ENCODE measurements around the gene GOPC. TPM values are rescaled to one million over a fixed set of nuclear protein-coding genes. Genes with fewer than 3 reads are reported as not detected.

Gene GOPC
- total RNA-seq, 4 donors from 2014 or later, result 16.5 to 94.7 (median 26.6) TPM

DNA sequence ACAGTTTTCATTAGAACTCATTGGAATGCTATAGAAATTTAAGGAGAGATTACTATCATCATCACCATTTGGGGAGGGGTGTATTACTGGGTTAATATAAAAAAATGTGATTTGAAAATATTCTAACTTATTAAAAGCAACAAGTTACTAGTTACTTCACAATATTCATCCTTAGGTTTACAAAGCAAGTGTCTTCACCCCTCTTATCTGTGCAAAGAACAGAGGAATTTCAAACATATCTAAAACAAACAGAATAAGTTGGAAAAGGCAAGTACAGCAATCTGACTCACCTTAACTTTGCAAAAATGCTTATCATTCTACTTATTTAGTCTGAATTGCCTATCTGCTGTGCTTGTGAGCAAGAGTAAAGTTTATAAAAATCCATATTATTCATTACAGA, 87.0 kb downstream of the GOPC start:
- Histone ChIP-seq H3K27ac (no peak overlapping the region), H3K9me3 (no peaks in the 10 kb centered on the region), H3K4me3 (no peak overlapping the region), H3K4me1 (no peaks in the 10 kb centered on the region), H3K27me3 (no peaks in the 10 kb centered on the region), H3K36me3 (no peaks in the 10 kb centered on the region)
- DNase-seq, result no peak
- intact Hi-C loops (cut with DNase I; ENCODE audit: low total_unique reads), result no loop called here
- no peak for TF ChIP-seq POLR2A (IDR thresholded peaks at IDR 0.05)
- TF ChIP-seq, protein P1, sequence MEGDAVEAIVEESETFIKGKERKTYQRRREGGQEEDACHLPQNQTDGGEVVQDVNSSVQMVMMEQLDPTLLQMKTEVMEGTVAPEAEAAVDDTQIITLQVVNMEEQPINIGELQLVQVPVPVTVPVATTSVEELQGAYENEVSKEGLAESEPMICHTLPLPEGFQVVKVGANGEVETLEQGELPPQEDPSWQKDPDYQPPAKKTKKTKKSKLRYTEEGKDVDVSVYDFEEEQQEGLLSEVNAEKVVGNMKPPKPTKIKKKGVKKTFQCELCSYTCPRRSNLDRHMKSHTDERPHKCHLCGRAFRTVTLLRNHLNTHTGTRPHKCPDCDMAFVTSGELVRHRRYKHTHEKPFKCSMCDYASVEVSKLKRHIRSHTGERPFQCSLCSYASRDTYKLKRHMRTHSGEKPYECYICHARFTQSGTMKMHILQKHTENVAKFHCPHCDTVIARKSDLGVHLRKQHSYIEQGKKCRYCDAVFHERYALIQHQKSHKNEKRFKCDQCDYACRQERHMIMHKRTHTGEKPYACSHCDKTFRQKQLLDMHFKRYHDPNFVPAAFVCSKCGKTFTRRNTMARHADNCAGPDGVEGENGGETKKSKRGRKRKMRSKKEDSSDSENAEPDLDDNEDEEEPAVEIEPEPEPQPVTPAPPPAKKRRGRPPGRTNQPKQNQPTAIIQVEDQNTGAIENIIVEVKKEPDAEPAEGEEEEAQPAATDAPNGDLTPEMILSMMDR (IDR thresholded peaks at IDR 0.05), result no peak

DNA sequence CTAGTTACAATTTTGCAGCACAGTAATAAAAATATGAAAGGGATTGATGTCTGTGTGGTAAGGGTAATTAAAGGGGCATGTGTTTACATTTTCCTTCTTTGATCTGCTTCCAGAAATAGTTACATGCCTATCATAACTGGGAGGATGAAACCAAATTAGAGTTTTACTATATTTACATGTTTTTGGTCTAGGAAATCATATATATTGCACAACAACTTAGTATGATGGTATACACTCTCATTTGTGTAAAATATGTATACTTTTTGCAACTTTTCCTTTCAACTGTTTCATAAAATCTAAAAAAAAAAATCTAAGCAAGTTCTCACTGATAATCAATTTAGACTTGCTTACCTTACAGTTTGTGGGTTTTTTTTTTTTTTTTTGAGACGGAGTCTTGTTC, 87.7 kb downstream of the GOPC start:
- TF ChIP-seq, protein P1 (IDR thresholded peaks at IDR 0.05), result no peak
- no peak for TF ChIP-seq POLR2A (IDR thresholded peaks at IDR 0.05)
- Histone ChIP-seq H3K4me3 (no peak overlapping the region), H3K27ac (no peak overlapping the region), H3K9me3 (no peaks in the 10 kb centered on the region), H3K27me3 (no peaks in the 10 kb centered on the region), H3K4me1 (no peaks in the 10 kb centered on the region), H3K36me3 (no peaks in the 10 kb centered on the region)
- no peak for DNase-seq
- intact Hi-C loops (cut with DNase I; ENCODE audit: low total_unique reads), result no loop called here

DNA sequence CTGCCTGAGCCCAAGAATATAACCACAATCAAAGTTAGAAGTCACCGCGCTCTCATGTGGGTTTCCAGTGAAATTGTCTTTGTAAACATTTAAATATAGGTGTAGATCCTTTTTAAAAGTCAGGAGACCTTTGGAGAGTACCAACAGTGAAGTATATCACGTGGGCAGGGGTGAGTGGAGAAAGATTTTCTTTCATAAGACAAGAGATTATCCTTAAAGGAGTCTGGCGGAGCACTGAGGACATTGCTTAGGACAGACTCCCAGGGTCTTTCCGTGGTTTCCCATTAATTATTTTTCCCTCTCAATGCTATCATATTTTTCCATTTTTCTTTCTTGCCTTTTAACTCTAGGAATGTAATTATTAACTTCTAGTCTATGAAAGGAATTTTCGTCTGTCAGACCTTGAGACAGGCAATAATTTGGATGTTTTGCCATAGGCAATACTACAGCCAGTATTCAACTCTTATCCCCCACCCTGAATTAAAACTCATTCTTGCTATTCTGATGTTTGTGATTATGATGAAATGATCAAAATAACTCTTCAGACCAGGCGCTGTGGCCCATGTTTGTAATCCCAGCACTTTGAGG, 88.4 kb downstream of the GOPC start:
- Histone ChIP-seq H3K36me3 (no peaks in the 10 kb centered on the region), H3K4me3 (no peak overlapping the region), H3K9me3 (no peaks in the 10 kb centered on the region), H3K27me3 (no peaks in the 10 kb centered on the region), H3K4me1 (no peaks in the 10 kb centered on the region), H3K27ac (no peak overlapping the region)
- intact Hi-C loops (cut with DNase I; ENCODE audit: low total_unique reads), result no loop called here
- TF ChIP-seq, protein P1 (IDR thresholded peaks at IDR 0.05), result no peak
- no peak for TF ChIP-seq POLR2A (IDR thresholded peaks at IDR 0.05)
- DNase-seq, result no peak

DNA sequence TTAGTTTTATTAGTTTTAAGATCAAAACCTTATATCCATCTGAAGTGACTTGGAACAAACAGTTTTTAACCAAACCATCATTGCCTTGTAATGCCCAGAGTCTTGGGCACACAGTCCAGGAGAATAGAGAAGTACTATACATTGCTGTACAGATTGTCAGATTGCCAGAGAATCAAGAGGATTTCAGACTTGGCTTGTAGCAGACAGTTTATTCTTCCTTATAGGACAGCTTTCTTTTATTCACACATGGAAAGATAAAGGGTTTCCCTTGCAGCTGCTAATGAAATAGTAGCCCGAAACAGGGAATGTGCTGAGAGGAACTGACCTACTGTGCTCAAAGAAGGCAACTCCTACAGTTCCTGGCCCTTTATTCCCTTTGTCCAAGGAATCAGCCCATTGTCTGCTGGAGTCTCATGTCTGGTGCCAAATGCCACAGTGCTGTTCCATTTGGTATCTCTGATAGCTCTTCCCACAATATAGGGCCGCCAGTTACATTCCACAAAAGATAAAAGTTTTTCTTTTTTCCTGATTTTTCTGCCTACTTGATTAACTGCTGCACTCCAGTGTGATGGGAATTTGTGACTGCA, 89.2 kb downstream of the GOPC start:
- Histone ChIP-seq H3K4me3 (no peak overlapping the region), H3K9me3 (no peaks in the 10 kb centered on the region), H3K27ac (no peak overlapping the region), H3K4me1 (no peaks in the 10 kb centered on the region), H3K27me3 (no peaks in the 10 kb centered on the region), H3K36me3 (no peaks in the 10 kb centered on the region)
- DNase-seq, result no peak
- intact Hi-C loops (cut with DNase I; ENCODE audit: low total_unique reads), result no loop called here
- TF ChIP-seq, protein P1 (IDR thresholded peaks at IDR 0.05), result no peak

GRCh38 chr6:117512056-117512828, 90.1 kb downstream of the GOPC start:
- Histone ChIP-seq H3K36me3 (no peaks in the 10 kb centered on the region), H3K27ac (no peak overlapping the region), H3K9me3 (no peaks in the 10 kb centered on the region), H3K4me1 (no peaks in the 10 kb centered on the region), H3K4me3 (no peak overlapping the region), H3K27me3 (no peaks in the 10 kb centered on the region)
- TF ChIP-seq POLR2A (IDR thresholded peaks at IDR 0.05), result no peak
- TF ChIP-seq, protein P1 (IDR thresholded peaks at IDR 0.05), result no peak
- intact Hi-C loops (cut with DNase I; ENCODE audit: low total_unique reads), result no loop called here
- no peak for DNase-seq
